Stimulated activated CD8-positive, alpha-beta memory T cell treated with anti-CD3 and anti-CD28 coated beads, Interleukin-15, amount 100 ng/mL, for 24 hours (primary cell): ENCODE measurements around the gene ZCRB1.
"Not testable (repeated sequence)": the region's sequence is repeated elsewhere in the genome, so short reads cannot be mapped to it uniquely, and the experiment has no call there.

Source experiments
- DNase-seq: peaks from one replicate; pipeline ENCODE4 v3.0.0-alpha.2; 2020; ENCODE audit warnings: low read depth

ZCRB1 gene

DNA sequence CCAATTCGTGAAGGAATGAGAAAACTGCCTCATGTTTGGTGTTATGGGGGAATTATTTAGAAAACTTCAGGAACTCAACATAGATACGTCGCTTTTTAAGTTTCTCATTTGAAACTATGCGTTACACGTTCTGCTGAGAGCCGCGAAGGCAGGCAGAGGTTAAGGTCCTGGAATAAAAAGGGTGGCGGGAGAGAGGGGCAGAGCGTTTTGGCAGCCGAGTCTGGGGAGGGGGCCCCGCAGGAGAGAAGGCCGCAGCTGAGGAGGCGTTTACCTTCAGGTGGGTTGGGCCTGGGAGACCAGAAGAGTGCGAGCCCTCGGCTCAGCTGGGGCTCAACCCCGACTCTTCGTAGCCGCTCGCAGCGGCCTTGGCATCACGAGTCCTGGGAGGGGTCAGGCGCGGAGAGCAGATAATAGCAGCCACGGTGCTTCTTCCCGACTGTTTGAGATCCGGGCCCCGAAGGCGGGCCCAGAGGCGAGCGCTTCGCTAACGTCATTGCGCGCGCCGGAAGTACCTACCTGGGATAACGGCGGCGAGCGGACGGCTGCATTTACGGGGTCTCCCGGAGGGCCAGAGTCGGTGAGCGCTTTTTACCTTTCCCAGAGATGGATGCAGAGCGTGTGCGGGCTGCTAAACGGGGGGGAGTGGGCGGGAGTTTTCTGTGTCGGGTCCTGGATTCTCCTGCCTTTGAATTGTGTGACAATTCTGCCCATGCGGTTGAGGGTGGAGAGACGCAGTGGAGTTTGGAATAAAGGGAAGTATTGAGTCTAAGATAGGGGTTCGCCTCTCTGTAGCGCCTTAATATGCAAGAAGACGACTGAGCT, at the start of gene ZCRB1, which contains the start of gene PPHLN1:
Gene ZCRB1, minus strand, starts transcription at position 442 of the 822 bp plus-strand sequence. CDS start 1,992 bp downstream, outside the sequence.
Gene PPHLN1, plus strand, starts transcription at position 515 of the 822 bp plus-strand sequence. CDS start 9,736 bp downstream, outside the sequence.
- peak; percentile 58 for DNase-seq

GRCh38 chr12:42373669-42374068, 47.8 kb upstream of the ZCRB1 start:
- no peak for DNase-seq

DNA sequence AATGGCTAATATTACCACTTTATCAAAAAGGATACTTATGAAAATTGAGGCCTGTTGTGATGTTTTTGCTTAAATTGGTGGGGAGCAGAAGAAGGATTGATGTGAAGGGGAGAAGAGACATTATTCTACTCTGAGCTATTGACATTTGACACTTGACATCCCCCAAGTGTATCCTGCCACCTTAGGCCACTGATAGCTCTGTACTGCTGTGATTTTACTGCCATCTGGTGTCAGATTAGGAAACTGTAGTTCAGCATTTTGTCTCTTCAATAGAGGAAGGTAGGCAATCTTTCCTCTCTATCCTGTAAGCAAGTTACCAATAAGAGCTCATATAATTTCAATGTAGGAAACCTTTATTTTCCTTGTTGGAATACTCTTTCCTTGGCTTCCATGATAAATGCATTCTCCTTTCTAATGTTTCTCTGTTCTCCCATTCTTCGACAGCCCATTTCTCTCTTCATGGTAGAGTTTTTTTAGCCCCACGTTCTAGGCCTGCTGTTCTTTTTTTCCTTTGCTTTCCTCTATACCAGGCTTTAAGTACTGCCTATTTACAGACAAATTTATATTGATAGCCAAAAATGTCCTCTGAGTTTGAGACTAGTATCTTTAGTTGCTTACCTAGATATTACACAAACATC, 46.4 kb upstream of the ZCRB1 start:
- DNase-seq = no peak

DNA sequence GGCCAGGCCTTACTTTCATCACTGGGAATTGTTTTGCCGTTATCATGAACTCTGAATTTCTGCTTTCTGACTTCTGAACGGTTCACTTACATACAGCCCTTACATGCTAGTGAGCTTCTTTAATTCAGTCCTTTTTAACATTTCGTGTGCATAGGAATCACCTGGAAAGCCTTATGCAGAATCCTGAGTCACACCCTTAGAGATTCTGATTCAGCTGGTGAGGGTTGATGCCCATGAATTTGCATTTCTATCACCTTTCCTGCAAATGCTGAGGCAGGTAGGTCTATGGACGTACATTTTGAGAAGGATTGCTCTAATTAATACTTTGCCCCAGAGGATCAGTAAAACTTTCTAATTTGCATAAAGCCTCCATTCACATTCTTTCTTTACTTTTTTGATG, 44.1 kb upstream of the ZCRB1 start:
- no peak for DNase-seq

GRCh38 chr12:42365486-42365885, 39.6 kb upstream of the ZCRB1 start:
- no peak for DNase-seq

DNA sequence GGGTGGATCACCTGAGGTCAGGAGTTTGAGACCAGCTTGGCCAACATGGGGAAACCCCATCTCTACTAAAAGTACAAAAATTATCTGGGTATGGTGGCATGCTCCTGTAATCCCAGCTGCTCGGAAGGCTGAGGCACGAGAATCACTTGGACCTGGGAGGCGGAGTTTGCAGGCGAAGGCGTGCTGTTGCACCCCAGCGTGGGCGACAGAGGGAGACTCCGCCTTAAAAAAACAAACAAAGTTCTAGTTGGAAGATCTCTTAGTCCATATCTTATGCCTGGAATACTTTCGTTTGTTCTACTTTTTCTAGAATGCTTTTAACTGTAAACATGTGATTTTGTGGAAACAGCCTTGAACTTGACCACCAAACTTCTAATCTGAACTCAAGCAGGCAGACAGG, 38.8 kb upstream of the ZCRB1 start:
- no peak for DNase-seq

- DNase-seq = no peak
These were observed 36.9 kb upstream of the ZCRB1 start for GRCh38 chr12:42362647-42363260.

DNA sequence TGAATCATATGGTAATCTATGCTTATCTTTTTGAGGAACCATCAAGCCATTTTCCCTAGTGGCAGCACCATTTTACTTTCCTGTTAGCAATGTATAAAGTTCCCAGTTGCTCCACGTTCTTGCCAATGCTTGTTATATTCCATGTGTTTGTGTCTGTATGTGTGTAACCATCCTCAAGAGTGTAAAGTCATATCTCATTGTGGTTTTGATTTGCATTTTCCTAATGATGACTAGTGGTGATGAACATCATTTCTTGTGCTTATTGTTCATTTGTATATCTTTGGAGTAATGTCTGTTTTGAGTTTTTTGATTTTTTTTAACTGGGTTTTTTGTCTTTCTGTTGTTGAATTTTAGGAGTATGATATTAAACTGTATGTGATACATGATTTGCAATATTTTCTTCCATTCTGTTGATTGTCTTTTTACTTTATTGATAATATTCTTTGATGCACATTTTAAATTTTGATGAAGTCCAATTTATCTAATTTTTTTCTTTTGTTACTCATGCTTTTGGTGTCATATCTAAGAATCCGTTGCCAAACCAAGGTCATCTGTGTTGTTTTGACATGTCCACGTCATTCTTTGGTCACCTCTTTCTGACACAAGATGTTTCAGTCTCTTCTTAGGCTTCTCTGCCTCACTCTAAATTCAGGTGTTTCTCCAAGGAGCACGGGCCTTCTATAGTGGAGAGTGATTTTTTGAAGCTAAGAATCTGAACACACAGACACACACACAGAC, 36.2 kb upstream of the ZCRB1 start:
- no peak for DNase-seq

- no peak for DNase-seq
These were observed 35.0 kb upstream of the ZCRB1 start for GRCh38 chr12:42360747-42361403.

DNA sequence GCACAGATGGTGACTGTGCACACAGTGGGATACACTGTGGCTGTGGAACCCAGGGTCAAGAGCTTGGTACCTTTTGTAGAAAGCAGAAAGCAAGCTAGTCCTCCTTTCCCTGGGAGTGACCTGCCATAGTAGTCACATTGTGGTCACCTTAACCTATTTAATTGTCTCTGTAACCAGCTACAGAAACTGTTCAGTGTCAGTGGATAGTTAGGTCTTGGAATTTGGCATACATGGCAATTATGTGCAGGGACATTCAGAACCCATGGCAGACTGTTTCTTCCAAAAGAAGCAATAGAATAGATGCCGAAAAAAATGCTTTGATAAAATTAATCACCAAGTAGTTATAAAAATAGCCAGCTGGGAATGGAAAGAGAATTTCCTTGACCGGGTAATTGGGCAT, 30.4 kb upstream of the ZCRB1 start:
- DNase-seq = no peak

- not testable (repeated sequence) for DNase-seq
These were observed 24.1 kb upstream of the ZCRB1 start for GRCh38 chr12:42350021-42350407.

- DNase-seq = not testable (repeated sequence)
These were observed 23.5 kb upstream of the ZCRB1 start for GRCh38 chr12:42349119-42350020.

DNA sequence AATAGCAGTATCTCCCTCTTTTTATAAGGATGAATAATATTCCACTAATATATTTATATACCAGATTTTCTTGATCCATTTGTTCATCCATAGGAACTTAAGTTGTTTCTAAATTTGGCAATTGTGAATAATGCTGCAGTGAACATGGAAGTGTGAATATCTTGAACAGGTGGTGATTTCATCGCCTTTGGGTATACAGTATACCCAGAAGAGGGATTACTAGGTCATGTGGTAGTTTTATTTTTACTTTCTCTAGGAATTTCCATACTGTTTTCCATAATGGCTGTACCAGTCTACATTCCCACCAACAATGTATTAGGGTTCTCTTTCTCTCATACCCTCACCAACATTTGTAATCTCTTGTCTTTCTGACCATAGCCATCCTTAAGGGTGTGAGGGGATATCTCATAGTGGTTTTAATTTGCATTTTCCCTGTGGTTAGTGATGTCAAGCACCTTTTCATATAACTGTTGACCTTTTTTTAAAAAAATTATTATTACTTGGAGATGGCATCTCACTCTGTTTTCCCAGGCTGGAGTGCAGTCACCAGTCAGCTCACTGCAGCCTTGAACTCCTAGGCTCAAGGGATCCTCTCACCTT, 20.6 kb upstream of the ZCRB1 start:
- DNase-seq = no peak

- no peak for DNase-seq
These were observed 17.8 kb upstream of the ZCRB1 start for GRCh38 chr12:42343721-42344120.

GRCh38 chr12:42342028-42342427, 16.1 kb upstream of the ZCRB1 start:
- no peak for DNase-seq

DNA sequence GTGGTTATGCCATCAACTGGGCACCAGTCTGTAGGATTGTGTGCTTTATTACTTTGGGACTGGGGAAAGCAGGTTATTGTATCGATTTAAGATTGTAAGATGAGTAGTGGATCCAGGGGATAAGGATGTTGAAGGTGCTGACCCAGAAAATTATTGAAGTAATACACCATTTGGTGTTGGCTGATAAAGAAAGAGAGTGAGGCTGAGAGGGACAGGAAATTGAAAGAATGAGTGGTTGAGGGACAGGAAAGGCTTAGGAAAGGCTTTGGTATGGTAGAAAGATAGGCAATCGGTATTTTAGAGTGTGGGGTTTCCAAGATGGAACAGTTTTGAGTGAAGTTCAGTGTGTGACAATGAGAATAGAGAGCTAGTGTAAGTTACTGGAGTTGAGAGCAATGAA, 12.4 kb upstream of the ZCRB1 start:
- DNase-seq = no peak

DNA sequence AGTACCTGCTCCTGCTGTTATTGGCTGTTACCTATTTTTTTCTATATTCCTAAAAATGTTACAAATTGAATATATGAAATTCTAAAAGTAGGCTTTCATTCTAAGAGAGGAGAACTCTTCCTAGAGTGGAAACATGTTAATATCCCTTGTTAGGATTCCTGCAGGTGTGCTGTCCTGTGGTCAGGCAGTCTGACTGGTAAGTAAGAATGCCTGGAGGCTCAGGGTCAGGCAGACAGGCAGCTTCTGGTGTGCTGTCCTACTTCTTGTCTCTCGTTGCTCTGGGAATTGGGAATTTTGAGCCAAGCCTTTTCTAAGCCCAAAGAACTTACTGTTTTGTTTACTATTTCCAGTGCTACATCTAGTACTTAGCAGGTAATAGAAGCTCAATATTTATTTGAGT, 10.4 kb upstream of the ZCRB1 start:
- no peak for DNase-seq

DNA sequence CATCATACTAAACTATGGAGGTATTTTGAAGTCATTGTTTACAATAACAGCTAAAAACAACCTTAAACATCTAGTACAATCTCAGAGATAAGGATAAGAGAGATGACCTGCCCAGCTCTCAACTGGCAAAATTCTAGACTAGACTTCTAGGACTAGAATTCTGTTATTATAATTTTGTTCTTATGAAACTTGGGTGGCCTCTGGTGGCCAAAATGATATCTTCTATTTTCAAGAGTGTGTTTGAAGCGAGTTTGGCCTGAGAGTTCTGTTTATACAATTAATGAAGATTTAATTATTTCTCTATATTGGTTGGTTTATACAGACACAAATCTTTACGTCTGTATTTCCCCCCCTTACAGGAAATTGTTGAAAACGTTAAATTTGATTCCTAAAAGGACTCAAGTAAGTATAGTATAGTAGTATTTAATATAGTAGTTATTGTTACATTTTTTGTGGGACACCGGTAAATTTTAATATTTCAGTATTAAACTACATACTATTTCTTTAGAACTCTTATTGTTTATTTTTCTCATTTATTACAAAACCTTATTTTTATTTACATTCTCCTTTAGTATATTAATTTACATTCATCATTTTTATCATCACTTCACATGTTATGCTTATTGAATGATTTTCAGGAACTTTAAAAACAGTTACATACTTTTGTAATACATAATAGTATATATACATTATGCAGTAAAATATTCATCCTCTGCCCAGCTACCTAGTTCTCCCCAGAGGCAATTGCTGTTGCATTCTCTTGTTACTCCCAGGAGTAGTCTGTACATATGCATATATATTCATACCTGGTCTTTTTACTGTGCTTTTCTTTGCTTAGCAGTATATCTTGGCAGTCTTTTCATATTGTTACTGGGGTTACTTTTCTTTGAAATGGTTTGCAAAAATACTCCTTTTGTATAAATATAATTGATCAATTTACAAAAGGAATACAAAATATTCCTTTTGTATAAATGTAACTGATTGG, 6.7 kb upstream of the ZCRB1 start:
- DNase-seq = no peak

- not testable (repeated sequence) for DNase-seq
These were observed 4.2 kb upstream of the ZCRB1 start for GRCh38 chr12:42330097-42330496.
